ENCODE data around the gene ANKRD62.
"Not testable (repeated sequence)": the region's sequence is repeated elsewhere in the genome, so short reads cannot be mapped to it uniquely, and the experiment has no call there.

GRCh38 chr18:12149431-12149830, 55.8 kb downstream of the ANKRD62 start:
- TF ChIP-seq EZH2 (IDR thresholded peaks at IDR 0.05); POLR2AphosphoS5 (IDR thresholded peaks at IDR 0.05; ENCODE audit: borderline replicate concordance, low read depth, low read length); FOXP2 (optimal IDR thresholded peaks at IDR 0.05; ENCODE audit: control extremely low read depth, extremely low read length, insufficient read depth): not testable (repeated sequence)

All from SK-N-MC (cell line).